ENCODE data around the gene OSCAR.

Gene OSCAR

GRCh38 chr19:54123682-54124081, 23.1 kb upstream of the OSCAR start:
- Histone ChIP-seq H3K4me2 (ENCODE audit: insufficient read depth, low read length, poor library complexity, severe bottlenecking) (no peak overlapping the region), H2AFZ (ENCODE audit: low read length) (no peak overlapping the region), H2BK5ac (ENCODE audit: low read length) (no peak overlapping the region), H2BK12ac (ENCODE audit: low read length) (no peak overlapping the region), H2BK15ac (ENCODE audit: low read length) (no peak overlapping the region), H3K9me3 (replicated peaks in 1 of 2; ENCODE audit: control insufficient read depth in 2 of 2, insufficient read depth in 1 of 2, low read depth in 1 of 2, low read length in 2 of 2) (no peaks in the 10 kb centered on the region), H4K91ac (ENCODE audit: low read depth, low read length, poor library complexity) (no peak overlapping the region), H3K27ac (replicated peaks; ENCODE audit: low read length) (no peak overlapping the region), H3K23ac (ENCODE audit: low read depth, low read length, poor library complexity) (no peak overlapping the region), H3K36me3 (replicated peaks in 1 of 2; ENCODE audit: control insufficient read depth in 2 of 2, insufficient read depth in 2 of 2, low read length in 2 of 2) (peaks cover 54 to 89% of the 10 kb centered on the region in 2 donors), H4K8ac (ENCODE audit: low read depth, low read length) (no peak overlapping the region), H3K9ac (ENCODE audit: low read depth, low read length, poor library complexity) (no peak overlapping the region), H2BK120ac (ENCODE audit: low read depth, low read length) (no peak overlapping the region), H3K27me3 (ENCODE audit: control insufficient read depth in 3 of 3, insufficient read depth in 3 of 3, low read depth in 1 of 3, low read length in 3 of 3) (no peaks in the 10 kb centered on the region), H2AK5ac (ENCODE audit: low read depth, low read length) (no peak overlapping the region), H3K4ac (ENCODE audit: low read length) (no peak overlapping the region), H3K14ac (ENCODE audit: low read length) (no peak overlapping the region), H3K79me1 (ENCODE audit: low read depth, low read length) (peaks cover 1% of the 10 kb centered on the region), H3K4me1 (ENCODE audit: control insufficient read depth in 2 of 2, insufficient read depth in 1 of 2, low read depth in 1 of 2, low read length in 2 of 2) (no peaks in the 10 kb centered on the region), H3K4me3 (ENCODE audit: low read length in 2 of 2) (no peak overlapping the region), H3K18ac (ENCODE audit: low read length) (no peak overlapping the region)
- no peak for DNase-seq (ENCODE audit: low spot score)
- WGBS, 2 donors (ENCODE audit: extremely low coverage in 2 of 2, insufficient read length in 2 of 2, insufficient replicate concordance in 1 of 2): no CpG with 5 or more reads among the region's 17 CpGs

DNA sequence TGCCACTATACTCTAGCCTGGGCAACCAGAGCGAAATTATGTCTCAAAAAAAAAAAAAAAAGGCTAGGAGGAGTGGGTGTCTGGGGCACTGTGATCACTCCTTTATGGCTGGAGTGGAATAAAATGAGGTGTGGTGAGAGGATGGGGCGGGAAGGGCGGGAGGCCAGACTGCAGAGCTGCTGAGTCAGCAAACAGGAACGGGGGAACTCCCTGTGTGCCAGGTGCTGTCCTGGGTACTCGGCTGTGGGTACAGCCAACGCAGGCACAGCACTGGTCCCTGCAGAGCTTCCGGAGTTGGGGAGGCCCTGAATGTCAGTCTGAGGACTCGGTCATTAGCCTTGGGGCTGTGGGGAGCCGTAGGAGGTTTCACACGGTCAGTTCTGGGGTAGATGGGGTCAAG, 20.7 kb upstream of the OSCAR start:
- WGBS, 2 donors (ENCODE audit: extremely low coverage in 2 of 2, insufficient read length in 2 of 2, insufficient replicate concordance in 1 of 2): no CpG with 5 or more reads among the region's 10 CpGs
- no peaks in the 10 kb centered on the region for H3K9me3 ChIP-seq (replicated peaks in 1 of 2; ENCODE audit: control insufficient read depth in 2 of 2, insufficient read depth in 1 of 2, low read depth in 1 of 2, low read length in 2 of 2)

DNA sequence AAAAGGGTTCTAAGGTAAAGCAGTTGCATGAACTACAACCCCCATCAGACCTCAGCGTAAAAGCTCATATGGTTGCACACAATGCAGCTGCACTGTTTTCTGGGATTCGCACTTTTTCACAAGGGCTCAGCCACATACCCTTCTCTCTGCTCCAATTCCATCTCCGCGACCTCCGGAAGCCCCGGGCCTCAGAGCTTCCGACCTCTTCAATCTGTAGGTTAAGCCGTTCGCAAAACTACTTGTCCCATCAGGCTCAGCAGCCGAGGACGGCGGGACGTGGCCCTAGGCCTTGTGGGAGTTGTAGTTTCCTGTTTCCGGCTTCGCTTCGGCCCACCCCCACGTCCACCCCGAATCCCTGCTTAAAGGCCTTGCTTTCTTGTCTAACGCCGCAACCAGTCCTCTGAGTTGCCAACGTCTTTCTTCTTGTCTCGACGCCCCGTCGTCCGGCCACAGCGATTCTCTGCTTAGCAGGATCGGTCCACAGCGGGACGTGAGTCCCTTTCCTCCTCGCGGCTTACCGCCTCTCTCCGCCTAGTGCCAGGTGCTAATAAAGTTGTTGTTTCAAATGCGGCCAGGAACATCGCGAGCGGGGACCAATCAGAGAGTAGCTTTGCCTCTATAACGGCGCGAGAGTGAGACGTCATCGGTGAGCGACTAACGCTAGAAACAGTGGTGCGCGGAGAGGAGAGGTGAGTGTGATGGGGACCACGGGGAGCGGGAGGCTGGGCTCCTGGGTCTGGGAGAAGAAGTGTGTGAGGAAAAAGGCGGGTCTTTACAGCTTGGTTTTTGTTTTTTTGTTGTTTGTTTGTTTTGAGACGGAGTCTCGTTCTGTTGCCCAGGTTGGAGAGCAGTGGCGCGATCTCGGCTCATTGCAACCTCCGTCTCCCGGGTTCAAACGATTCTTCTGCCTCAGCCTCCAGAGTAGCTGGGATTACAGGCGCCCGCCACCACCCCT, 14.8 kb upstream of the OSCAR start, which contains the start of the genes PRPF31 and TFPT:
PRPF31 (plus strand) TSS at position 646 of the 955 bp plus-strand sequence. CDS start 2,525 bp downstream, outside the sequence.
TFPT (minus strand) TSS at position 549 of the 955 bp plus-strand sequence; CDS start at position 161, 388 bp downstream.
- Histone ChIP-seq H3K36me3 (replicated peaks in 1 of 2; ENCODE audit: control insufficient read depth in 2 of 2, insufficient read depth in 2 of 2, low read length in 2 of 2) (peaks cover 21 to 52% of the 10 kb centered on the region in 2 donors), H3K4me3 (ENCODE audit: low read length in 2 of 2) (peak within 1 kb of the TSS; percentile 64 to 91), H3K14ac (ENCODE audit: low read length) (no peak within 1 kb of the TSS), H4K91ac (ENCODE audit: low read depth, low read length, poor library complexity) (no peak within 1 kb of the TSS), H2BK15ac (ENCODE audit: low read length) (no peak within 1 kb of the TSS), H3K23ac (ENCODE audit: low read depth, low read length, poor library complexity) (peak within 1 kb of the TSS; percentile 96), H4K8ac (ENCODE audit: low read depth, low read length) (no peak within 1 kb of the TSS), H2BK5ac (ENCODE audit: low read length) (peak within 1 kb of the TSS; percentile 71), H3K4me1 (ENCODE audit: control insufficient read depth in 2 of 2, insufficient read depth in 1 of 2, low read depth in 1 of 2, low read length in 2 of 2) (peaks cover 3 to 4% of the 10 kb centered on the region in 2 donors), H3K79me1 (ENCODE audit: low read depth, low read length) (peaks cover 11% of the 10 kb centered on the region), H3K18ac (ENCODE audit: low read length) (peak within 1 kb of the TSS; percentile 99), H3K9me3 (replicated peaks in 1 of 2; ENCODE audit: control insufficient read depth in 2 of 2, insufficient read depth in 1 of 2, low read depth in 1 of 2, low read length in 2 of 2) (no peaks in the 10 kb centered on the region), H3K4me2 (ENCODE audit: insufficient read depth, low read length, poor library complexity, severe bottlenecking) (peak within 1 kb of the TSS; percentile 80), H3K27ac (replicated peaks; ENCODE audit: low read length) (peak within 1 kb of the TSS; percentile 63), H3K27me3 (ENCODE audit: control insufficient read depth in 3 of 3, insufficient read depth in 3 of 3, low read depth in 1 of 3, low read length in 3 of 3) (no peaks in the 10 kb centered on the region), H3K4ac (ENCODE audit: low read length) (no peak within 1 kb of the TSS), H2BK12ac (ENCODE audit: low read length) (no peak within 1 kb of the TSS), H2AK5ac (ENCODE audit: low read depth, low read length) (peak within 1 kb of the TSS; percentile 10), H2BK120ac (ENCODE audit: low read depth, low read length) (no peak within 1 kb of the TSS), H3K9ac (ENCODE audit: low read depth, low read length, poor library complexity) (peak within 1 kb of the TSS; percentile 93), H2AFZ (ENCODE audit: low read length) (peak within 1 kb of the TSS; percentile 92)
- peak; percentile 99 for DNase-seq (ENCODE audit: low spot score)
- WGBS, 2 donors (ENCODE audit: extremely low coverage in 2 of 2, insufficient read length in 2 of 2, insufficient replicate concordance in 1 of 2): no CpG with 5 or more reads among the region's 60 CpGs

More for the DNA sequence above, 20.7 kb upstream of the OSCAR start:
- Histone ChIP-seq H3K23ac (ENCODE audit: low read depth, low read length, poor library complexity) (no peak overlapping the region), H3K4me3 (ENCODE audit: low read length in 2 of 2) (no peak overlapping the region), H3K27ac (replicated peaks; ENCODE audit: low read length) (no peak overlapping the region), H2BK15ac (ENCODE audit: low read length) (no peak overlapping the region), H3K18ac (ENCODE audit: low read length) (no peak overlapping the region), H3K4me1 (ENCODE audit: control insufficient read depth in 2 of 2, insufficient read depth in 1 of 2, low read depth in 1 of 2, low read length in 2 of 2) (peaks cover 3 to 4% of the 10 kb centered on the region in 2 donors), H3K4me2 (ENCODE audit: insufficient read depth, low read length, poor library complexity, severe bottlenecking) (no peak overlapping the region), H2BK12ac (ENCODE audit: low read length) (no peak overlapping the region), H3K4ac (ENCODE audit: low read length) (no peak overlapping the region), H2AK5ac (ENCODE audit: low read depth, low read length) (no peak overlapping the region), H3K27me3 (ENCODE audit: control insufficient read depth in 3 of 3, insufficient read depth in 3 of 3, low read depth in 1 of 3, low read length in 3 of 3) (no peaks in the 10 kb centered on the region), H2AFZ (ENCODE audit: low read length) (no peak overlapping the region), H3K9ac (ENCODE audit: low read depth, low read length, poor library complexity) (no peak overlapping the region), H4K91ac (ENCODE audit: low read depth, low read length, poor library complexity) (no peak overlapping the region), H4K8ac (ENCODE audit: low read depth, low read length) (no peak overlapping the region), H3K79me1 (ENCODE audit: low read depth, low read length) (peaks cover 10% of the 10 kb centered on the region), H2BK120ac (ENCODE audit: low read depth, low read length) (no peak overlapping the region), H3K14ac (ENCODE audit: low read length) (no peak overlapping the region), H2BK5ac (ENCODE audit: low read length) (no peak overlapping the region), H3K36me3 (replicated peaks in 1 of 2; ENCODE audit: control insufficient read depth in 2 of 2, insufficient read depth in 2 of 2, low read length in 2 of 2) (peaks cover 50 to 78% of the 10 kb centered on the region in 2 donors)
- DNase-seq (ENCODE audit: low spot score): no peak
